GM12874 (cell line): ENCODE measurements around the gene LYPD3.

Experiments
- TF ChIP-seq, protein P1 (sequence below): IDR thresholded peaks from 2 replicates; pipeline ENCODE4 v1.5.1; 2011; ENCODE audit warnings: low read depth, mild to moderate bottlenecking, control low read depth, low read length, moderate library complexity; ENCODE audit not compliant: insufficient read depth

LYPD3 gene

DNA sequence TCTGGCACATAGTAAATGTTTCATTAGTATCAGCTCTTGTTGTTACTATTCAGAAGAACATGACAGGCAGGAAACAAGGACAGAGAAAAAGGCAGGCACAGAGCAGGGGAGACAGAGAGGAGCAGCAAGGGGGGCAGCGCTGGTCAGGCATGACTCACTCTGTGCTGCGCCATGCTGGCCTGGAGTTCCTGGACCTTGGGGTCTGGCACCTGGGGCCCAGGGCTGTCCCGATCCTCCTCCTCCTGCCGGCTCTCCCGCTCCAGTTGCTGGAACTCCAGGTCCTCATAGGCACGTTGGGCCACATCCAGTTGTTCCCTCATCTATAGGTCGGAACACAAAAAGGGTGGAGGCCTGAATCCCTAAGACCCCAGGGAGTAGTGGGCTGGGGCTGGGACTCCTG, 31.6 kb upstream of the LYPD3 start:
- TF ChIP-seq, protein P1, sequence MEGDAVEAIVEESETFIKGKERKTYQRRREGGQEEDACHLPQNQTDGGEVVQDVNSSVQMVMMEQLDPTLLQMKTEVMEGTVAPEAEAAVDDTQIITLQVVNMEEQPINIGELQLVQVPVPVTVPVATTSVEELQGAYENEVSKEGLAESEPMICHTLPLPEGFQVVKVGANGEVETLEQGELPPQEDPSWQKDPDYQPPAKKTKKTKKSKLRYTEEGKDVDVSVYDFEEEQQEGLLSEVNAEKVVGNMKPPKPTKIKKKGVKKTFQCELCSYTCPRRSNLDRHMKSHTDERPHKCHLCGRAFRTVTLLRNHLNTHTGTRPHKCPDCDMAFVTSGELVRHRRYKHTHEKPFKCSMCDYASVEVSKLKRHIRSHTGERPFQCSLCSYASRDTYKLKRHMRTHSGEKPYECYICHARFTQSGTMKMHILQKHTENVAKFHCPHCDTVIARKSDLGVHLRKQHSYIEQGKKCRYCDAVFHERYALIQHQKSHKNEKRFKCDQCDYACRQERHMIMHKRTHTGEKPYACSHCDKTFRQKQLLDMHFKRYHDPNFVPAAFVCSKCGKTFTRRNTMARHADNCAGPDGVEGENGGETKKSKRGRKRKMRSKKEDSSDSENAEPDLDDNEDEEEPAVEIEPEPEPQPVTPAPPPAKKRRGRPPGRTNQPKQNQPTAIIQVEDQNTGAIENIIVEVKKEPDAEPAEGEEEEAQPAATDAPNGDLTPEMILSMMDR = no peak

DNA sequence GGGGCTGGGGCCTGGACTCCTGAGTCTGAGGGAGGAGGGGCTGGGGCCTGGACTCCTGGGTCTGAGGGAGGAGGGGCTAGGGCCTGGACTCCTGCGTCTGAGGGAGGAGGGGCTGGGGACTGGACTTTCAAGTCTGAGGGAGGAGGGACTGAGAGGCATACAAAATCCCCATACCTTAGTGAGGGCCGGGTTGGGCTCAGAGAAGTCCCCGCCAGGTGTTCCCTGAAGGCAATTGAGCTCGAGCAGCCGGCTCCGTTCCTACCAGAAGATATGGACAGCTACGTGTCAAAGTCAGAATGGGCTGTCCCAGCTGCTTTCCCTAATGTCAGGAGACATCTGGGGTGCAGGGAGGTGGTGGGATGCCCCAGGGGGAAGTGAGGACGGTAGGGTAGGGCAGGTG, 29.7 kb upstream of the LYPD3 start:
- TF ChIP-seq, protein P1 = no peak

DNA sequence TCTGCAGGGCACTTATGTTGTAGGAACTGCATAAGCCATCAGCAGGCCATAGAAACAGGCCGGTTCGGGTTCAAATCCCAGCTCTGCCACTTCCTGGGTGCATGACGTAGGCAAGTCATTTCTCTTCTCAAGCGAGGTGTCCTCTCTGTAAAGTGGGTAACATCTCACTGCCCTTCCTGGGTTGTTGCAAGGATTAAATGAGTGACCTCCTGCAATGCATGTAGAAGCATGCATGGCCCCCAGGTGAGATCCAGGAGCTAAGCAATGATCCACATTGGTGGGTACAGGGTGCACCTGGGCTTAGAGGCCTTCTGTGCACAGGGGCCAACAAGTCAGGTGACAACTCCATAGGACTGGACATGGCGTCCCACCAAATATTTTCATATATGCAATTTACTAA, 25.4 kb upstream of the LYPD3 start:
- TF ChIP-seq, protein P1 = no peak

DNA sequence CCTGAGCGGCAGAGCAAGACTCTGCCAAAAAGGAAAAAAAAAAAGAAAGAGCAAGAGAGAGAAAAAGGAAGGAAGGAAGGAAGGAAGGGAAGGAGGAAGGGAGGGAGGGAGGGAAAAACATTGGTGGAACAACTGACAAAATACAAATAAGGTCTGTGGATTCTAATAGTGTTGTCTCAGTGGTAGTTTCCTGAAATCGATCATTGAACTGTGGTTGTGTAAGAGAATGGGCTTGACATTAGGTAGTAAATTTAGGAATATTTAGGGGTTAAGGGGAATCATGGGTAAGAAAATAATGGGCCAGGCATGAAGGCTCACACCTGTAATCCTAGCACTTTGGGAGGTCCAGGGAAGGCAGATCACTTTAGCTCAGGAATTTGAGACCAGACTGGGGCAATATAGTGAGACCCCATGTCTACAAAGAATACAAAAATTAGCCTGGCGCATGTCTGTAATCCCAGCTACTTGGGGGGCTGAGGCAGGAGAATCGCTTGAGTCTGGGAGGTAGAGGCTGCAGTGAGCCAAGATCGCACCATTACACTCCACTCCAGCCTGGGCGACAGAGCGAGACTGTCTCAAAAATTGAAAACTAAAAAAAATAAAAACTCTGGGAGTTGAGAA, 24.7 kb upstream of the LYPD3 start:
- TF ChIP-seq, protein P1 = no peak

DNA sequence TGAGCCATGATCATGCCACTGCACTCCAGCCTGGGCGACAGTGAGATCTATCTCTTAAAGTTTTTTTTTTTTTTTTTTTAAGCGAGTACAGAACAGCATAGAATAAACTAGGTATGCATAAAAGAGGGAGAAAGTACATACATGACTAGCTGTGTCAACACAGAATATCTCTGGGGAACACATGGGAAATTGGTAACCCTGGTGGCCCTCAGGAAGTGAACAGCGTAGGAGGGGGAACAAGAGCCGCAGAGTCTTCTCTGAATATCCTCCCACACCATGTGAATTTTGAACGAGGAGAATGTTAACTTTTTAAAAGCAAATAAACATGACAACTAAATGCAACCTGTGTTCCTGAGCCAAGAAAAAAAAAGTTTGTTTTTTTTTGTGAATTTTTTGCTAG, 23.9 kb upstream of the LYPD3 start:
- TF ChIP-seq, protein P1 = no peak

DNA sequence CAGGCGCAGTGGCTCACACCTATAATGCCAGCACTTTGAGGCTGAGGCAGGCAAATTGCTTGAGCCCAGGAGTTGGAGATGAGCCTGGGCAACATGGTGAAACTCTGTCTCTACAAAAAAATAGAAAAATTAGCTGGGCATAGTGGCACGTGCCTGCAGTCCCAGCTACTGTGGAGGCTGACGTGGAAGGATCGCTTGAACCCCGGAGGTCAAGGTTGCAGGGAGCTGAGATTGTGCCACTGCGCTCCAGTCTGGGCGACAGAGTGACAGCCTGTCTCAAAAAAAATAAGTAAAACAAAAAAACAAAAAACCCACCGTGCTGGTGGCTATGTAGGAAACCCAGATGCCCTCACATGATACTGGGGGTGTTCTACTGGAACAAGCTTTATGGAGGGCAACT, 22.8 kb upstream of the LYPD3 start:
- TF ChIP-seq, protein P1 = no peak

DNA sequence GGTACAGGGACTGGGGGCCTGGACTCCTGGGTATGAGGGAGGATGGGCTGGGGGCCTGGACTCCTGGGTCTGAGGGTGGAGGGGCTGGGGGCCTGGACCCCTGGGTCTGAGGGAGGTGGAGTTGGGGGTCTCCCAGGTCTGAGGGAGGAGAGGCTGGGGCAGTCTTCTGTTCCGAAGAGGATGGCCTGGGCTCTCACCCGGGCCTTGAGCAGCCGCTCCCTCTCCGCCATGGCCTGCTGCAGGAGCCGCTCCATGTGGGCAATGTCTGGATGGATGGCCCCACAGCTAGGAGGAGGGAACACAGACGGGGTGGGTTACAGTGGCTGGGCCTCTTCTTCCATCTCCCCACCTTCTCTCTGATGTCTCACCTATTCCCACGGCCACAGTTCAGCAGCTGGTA, 21.0 kb upstream of the LYPD3 start:
- TF ChIP-seq, protein P1 = no peak
